ENCODE results near the gene MTCL1.
A peak's percentile ranks its signal among the peaks of the same experiment; 100 is the strongest.
"Not testable (repeated sequence)": the region's sequence is repeated elsewhere in the genome, so short reads cannot be mapped to it uniquely, and the experiment has no call there.

The MTCL1 gene

GRCh38 chr18:8744038-8744437 lies 38.7 kb downstream of the MTCL1 start:
- no peak for DNase-seq (ENCODE audit: low read depth, low spot score)

DNA sequence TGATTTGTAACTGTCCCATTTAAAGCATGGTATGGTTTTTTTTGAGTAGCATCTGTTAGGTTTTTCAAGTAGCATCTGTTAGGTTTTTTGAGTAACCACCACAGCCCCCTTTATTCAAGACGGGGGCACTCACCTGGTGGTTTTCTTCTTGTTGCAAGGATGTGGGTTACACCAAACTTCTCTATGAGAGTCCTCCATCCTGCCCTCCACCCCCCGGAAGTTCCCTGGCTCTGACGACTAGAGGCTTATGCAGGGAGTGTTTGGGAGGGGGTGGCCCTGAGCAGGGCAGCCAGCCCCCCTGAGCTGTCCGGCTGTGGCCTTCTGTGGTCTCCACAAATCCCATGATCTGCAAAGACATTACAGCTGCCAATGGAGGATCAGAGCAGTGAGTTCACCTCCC lies 39.3 kb downstream of the MTCL1 start:
- DNase-seq (ENCODE audit: low read depth, low spot score), result no peak

- DNase-seq (ENCODE audit: low read depth, low spot score), result no peak
These were observed 40.1 kb downstream of the MTCL1 start for GRCh38 chr18:8745355-8746014.

GRCh38 chr18:8747440-8747937 lies 42.1 kb downstream of the MTCL1 start:
- no peak for DNase-seq (ENCODE audit: low read depth, low spot score)

DNA sequence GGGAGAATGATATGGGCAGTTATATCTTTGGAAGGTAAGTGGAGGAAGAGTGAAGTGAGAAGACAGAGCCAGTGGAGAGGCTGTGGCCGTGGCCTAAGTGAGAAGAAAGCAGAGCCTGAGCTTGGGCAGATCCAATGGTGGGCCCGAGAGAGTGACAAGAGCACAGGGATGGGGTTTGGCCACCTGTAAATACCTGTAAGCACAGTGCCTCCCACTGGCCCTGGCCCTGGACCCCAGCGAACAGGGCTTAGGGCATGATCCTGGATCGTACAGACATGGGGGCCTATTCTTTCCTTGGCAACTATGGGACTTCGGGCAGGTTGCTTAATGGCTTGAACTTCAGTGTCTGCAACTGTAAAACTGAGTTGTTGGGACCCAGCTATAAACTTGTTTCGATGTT lies 44.1 kb downstream of the MTCL1 start:
- DNase-seq (ENCODE audit: low read depth, low spot score), result no peak

DNA sequence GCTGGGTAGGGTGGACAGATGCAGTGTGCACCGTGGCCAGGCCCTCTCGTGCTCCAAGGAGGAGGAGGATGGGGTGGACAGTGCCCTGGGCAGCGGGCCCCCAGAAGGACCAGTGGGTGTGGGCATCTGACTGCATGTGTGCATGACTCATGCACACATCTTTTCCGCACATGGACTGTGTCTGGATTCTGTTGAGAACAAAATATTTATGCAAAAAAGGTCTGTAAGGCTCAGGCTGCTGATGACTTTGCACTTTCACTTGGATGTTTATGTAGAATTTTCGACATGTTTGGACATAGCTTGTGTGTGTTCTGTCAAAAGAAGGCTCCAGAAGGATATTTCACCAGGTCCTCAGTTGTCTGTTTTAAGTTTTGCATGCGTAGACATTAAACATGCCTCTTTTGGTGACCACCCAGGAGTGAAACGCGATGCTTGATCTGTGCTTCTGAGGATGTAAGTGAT lies 45.6 kb downstream of the MTCL1 start:
- no peak for DNase-seq (ENCODE audit: low read depth, low spot score)

DNA sequence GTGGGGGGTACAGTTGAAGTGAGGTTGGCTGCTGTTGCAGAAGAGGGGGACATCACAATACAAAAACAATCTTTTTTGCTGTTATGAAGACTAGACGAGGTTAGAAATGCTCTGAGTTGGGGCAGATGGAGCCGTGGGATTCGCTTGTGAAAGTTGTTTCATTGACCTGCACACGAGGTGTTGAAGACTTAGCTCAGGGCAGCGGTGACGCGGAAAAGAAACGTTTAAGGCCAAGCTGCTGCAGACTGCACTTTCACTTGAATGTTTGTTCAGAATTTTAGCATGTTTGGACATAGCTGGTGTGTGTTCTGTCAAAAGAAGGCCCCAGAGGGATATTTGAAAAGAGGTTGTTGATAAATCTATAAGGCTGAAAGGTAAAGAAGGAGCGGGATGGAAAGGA lies 46.3 kb downstream of the MTCL1 start:
- no peak for DNase-seq (ENCODE audit: low read depth, low spot score)

- DNase-seq (ENCODE audit: low read depth, low spot score), result no peak
These were observed 47.0 kb downstream of the MTCL1 start for GRCh38 chr18:8752329-8752728.

DNA sequence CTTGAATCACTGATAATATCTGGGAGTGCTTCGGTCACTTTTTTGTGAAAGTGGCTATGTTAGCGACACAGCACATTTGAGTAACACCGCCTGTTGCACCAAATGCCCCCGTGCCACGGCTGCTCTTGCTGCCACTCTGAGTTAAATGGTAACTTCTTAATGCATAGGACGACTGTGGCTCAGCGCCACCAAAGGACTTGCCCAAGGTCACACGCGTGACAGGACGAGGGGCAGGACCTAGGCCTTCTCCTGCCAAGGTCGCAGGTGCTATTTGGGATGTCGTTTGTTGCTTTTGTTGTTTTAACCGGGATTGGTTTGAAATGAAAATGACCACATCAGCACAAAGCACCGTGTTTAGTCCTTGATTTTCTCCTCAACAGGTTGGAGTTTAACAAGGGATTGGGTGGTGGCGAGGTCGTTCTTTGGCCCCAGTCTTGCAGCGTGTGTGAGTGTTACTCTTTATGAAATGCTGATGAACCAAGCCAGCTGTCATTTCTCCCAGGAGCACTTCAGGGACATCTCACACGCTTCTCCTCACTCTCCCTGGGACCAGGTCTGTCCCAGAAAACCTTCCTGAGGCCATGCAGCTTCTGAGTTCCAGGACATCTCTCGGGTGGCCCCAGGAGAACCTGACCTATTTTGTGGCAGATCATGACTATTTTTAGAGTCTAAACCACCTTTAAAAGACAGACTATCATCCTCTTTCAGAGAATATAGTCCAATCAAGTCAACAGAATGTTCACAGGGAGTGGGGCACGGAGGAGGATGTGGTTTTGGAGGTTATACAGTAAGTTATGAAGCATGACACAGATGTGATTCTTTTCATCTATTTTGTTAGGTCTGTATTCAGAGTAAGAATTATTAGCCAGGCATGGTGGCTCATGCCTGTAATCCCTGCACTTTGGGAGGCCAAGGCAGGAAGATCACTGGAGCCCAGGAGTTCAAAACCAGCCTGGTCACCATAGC lies 49.9 kb downstream of the MTCL1 start:
- DNase-seq (ENCODE audit: low read depth, low spot score), result peak; percentile 31

GRCh38 chr18:8756571-8756970 lies 51.2 kb downstream of the MTCL1 start:
- DNase-seq (ENCODE audit: low read depth, low spot score), result no peak

GRCh38 chr18:8757396-8757997 lies 52.1 kb downstream of the MTCL1 start:
- DNase-seq (ENCODE audit: low read depth, low spot score), result no peak

DNA sequence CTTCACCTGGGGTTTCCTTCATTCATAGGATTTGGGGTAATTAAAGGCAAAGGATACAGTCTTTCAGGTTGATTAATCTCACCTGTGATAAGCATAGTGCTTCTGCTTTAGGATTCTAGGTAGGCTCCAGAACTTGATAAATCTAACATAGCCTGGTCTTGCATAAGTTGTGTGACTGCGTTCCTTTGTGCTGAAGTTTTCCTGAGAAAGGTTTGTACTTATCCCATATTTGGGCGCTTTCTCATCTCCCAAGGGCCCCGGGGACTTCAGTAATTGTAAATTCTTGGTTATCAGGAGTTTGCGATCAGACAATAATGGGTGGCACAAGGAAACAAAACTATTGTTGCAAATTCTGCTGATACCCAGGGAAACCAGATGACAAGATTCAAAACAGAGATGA lies 53.1 kb downstream of the MTCL1 start:
- no peak for DNase-seq (ENCODE audit: low read depth, low spot score)

DNA sequence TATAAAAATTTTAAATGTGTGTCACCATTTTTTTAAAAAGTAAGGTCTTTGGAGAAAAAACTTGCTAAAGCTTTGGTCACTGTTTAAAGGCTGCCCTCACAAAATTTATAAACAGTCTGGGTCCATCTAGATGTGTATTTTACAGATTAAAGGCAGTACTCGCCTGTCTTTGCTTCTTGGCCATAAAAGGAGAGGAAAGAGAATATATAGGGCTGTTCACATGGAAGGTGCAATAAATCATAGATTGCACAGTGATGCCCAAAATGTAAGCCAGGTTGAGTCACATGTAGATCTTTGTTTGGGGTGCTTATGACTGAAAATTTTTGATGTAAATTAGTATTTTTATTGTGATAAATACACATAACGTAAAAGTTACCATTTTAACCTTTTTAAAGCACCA lies 55.6 kb downstream of the MTCL1 start:
- no peak for DNase-seq (ENCODE audit: low read depth, low spot score)

- not testable (repeated sequence) for DNase-seq (ENCODE audit: low read depth, low spot score)
These were observed 56.2 kb downstream of the MTCL1 start for GRCh38 chr18:8761535-8761934.

GRCh38 chr18:8762968-8763367 lies 57.6 kb downstream of the MTCL1 start:
- no peak for DNase-seq (ENCODE audit: low read depth, low spot score)

DNA sequence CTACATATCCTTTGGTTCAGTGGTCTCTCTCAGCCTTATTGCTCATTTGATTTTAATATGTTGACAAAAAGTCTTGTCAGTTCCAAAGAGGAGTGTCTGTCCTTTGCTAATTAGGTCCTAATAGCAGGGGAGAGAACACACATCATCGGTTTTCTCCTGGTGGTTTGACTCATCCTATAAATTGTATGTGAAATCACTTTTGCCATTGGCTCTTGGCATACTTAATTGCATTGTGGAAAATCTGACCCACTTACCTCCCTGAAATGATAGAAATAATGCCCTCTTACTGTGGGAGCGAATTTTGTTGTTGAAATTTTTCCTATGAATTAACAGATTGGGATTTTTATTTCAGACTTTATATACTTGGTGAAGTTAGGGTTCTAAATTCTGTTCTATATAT lies 58.3 kb downstream of the MTCL1 start:
- no peak for DNase-seq (ENCODE audit: low read depth, low spot score)

GRCh38 chr18:8765783-8766463 lies 60.6 kb downstream of the MTCL1 start:
- no peak for DNase-seq (ENCODE audit: low read depth, low spot score)

DNA sequence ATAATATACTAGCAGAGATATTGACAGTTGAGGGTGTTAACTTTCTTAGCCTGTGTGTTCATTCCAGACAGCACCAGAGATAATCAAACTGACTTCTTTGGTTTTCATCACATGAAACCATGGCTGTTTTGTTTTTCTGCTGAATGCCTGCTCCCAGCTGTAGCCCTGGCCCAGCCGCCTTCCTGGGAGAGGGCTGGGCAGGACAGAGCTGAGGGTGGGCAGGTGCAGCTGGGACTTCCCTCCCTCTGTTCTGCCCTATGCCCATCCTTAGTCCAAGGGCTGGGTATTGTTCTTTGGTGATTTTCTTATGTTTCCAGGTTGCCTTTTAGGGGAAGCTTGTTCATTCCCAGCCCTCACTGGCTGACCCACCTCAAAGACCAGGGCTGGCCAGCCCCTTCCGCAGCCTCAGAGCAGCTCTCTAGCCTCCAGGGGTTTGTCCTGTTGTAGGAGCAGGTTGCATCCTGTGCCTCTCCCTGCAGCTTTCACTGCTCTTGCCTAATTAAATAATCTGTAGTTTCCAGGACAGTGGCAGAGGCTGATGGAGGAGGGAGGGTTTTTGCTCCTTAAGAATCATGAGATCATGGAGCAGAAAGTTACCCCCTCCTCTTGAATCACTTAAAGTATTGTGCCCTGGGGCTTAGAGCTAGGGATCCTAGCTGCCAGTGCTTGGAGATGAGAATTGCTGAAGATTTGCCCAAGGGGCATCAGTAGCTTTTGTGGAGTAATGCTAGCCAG lies 61.4 kb downstream of the MTCL1 start:
- DNase-seq (ENCODE audit: low read depth, low spot score), result no peak

DNA sequence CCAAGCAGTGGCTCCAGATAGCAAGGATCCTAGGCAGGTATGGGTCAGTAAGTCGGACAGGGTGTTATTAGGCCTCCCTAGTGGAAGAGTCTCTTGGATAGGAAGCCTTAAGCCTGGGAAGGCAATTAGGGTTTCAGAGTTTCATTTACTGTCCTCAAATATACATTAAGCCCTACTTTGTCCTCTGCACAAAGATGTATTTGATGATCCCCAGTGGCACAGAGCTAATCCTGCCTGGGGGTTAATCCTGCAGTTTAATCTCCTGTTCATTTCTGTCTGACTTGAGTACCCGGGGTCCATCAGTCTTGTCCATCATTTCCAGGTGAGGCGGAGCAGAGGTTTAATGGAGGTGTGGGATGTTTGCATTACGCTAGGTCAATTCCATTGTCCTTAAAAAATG lies 62.0 kb downstream of the MTCL1 start:
- DNase-seq (ENCODE audit: low read depth, low spot score), result no peak

- DNase-seq (ENCODE audit: low read depth, low spot score), result no peak
These were observed 64.2 kb downstream of the MTCL1 start for GRCh38 chr18:8769509-8770095.

GRCh38 chr18:8770657-8771056 lies 65.3 kb downstream of the MTCL1 start:
- no peak for DNase-seq (ENCODE audit: low read depth, low spot score)
